Ascending aorta (tissue), 2 donors: Measurements from ENCODE around the gene STX17. TPM values are rescaled to one million over a fixed set of nuclear protein-coding genes. Genes with fewer than 3 reads are reported as not detected.

Source experiments
- DNase-seq, 2 donors: peaks; one replicate each; pipeline ENCODE4 v3.0.0-alpha.2; 2019; ENCODE audit warnings: low spot score in 2 of 2
- H3K27ac ChIP-seq, 2 donors: fragments of 200-600 bp; sonication (generic); one replicate each; pipeline ENCODE4 v1.5.1; 2016 to 2017; ENCODE audit warnings: mild to moderate bottlenecking in 1 of 2
- H3K27me3 ChIP-seq: fragments of 200-600 bp; sonication (generic); one replicate; pipeline ENCODE4 v1.5.1; 2017
- H3K36me3 ChIP-seq, 2 donors: fragments of 200-600 bp; sonication (generic); one replicate each; pipeline ENCODE4 v1.5.1; 2016
- H3K4me1 ChIP-seq, 2 donors: fragments of 200-600 bp; sonication (generic); one replicate each; pipeline ENCODE4 v1.5.1; 2016 to 2017; ENCODE audit warnings: mild to moderate bottlenecking in 1 of 2
- H3K4me3 ChIP-seq, 2 donors: fragments of 200-600 bp; sonication (generic); one replicate each; pipeline ENCODE4 v1.5.1; 2016 to 2017; ENCODE audit warnings: mild to moderate bottlenecking in 1 of 2
- H3K9me3 ChIP-seq, 2 donors: fragments of 200-600 bp; sonication (generic); one replicate each; pipeline ENCODE4 v1.5.1; 2016
- CTCF ChIP-seq, 3 experiments: fragments of 200-600 bp in 2 of 3; fragments of 450-650 bp in 1 of 3; sonication (generic) in 2 of 3; IDR thresholded peaks; one replicate each; pipeline ENCODE4 v1.5.1; 2016 to 2019; ENCODE audit warnings: antibody characterized with exemption in 3 of 3, mild to moderate bottlenecking in 1 of 3, moderate library complexity in 1 of 3
- intact Hi-C: fragments of 100-400 bp; cut with DNase I; formaldehyde crosslinking; loops from one replicate; pipeline ENCODE4 v1.15.1; 2023
- total RNA-seq: library from RNA; depleted of rRNA; stranded (reverse); fragments of >200 nt; gene quantifications from one replicate; pipeline ENCODE4 v1.1.0, GENCODE V29; 2016

STX17 gene
- total RNA-seq, 1 donor from 2014 or later = 24.9 TPM

- no peak overlapping the region for H3K27ac ChIP-seq
- H3K4me3 ChIP-seq = no peak overlapping the region
- H3K4me1 ChIP-seq = no peaks in the 10 kb centered on the region
- intact Hi-C loops = no loop called here
- TF ChIP-seq CTCF (IDR thresholded peaks at IDR 0.05) = no peak
- H3K36me3 ChIP-seq = no peaks in the 10 kb centered on the region
- no peaks in the 10 kb centered on the region for H3K9me3 ChIP-seq
- DNase-seq = no peak
- no peaks in the 10 kb centered on the region for H3K27me3 ChIP-seq
These were observed 32.4 kb upstream of the STX17 start for GRCh38 chr9:99873943-99874584.

GRCh38 chr9:99876190-99876589 lies 30.3 kb upstream of the STX17 start:
- no peak for DNase-seq

GRCh38 chr9:99878651-99879050 lies 27.8 kb upstream of the STX17 start:
- no peaks in the 10 kb centered on the region for H3K36me3 ChIP-seq
- intact Hi-C loops = no loop called here
- H3K27ac ChIP-seq = no peak overlapping the region
- no peaks in the 10 kb centered on the region for H3K9me3 ChIP-seq
- H3K4me1 ChIP-seq = no peaks in the 10 kb centered on the region
- no peaks in the 10 kb centered on the region for H3K27me3 ChIP-seq
- TF ChIP-seq CTCF (IDR thresholded peaks at IDR 0.05) = no peak
- H3K4me3 ChIP-seq = no peak overlapping the region
- DNase-seq = no peak

More at GRCh38 chr9:99876190-99876589, 30.3 kb upstream of the STX17 start:
- intact Hi-C loops = no loop called here
- Histone ChIP-seq H3K27ac (no peak overlapping the region), H3K9me3 (no peaks in the 10 kb centered on the region), H3K4me1 (no peaks in the 10 kb centered on the region), H3K27me3 (no peaks in the 10 kb centered on the region), H3K4me3 (no peak overlapping the region), H3K36me3 (no peaks in the 10 kb centered on the region)
- TF ChIP-seq CTCF (IDR thresholded peaks at IDR 0.05) = no peak

- no peak overlapping the region for H3K4me3 ChIP-seq
- intact Hi-C loops = no loop called here
- no peak for TF ChIP-seq CTCF (IDR thresholded peaks at IDR 0.05)
- H3K27ac ChIP-seq = no peak overlapping the region
- no peak for DNase-seq
- no peaks in the 10 kb centered on the region for H3K4me1 ChIP-seq
- no peaks in the 10 kb centered on the region for H3K9me3 ChIP-seq
- no peaks in the 10 kb centered on the region for H3K36me3 ChIP-seq
- H3K27me3 ChIP-seq = no peaks in the 10 kb centered on the region
These were observed 24.7 kb upstream of the STX17 start for GRCh38 chr9:99881769-99882168.

- H3K27me3 ChIP-seq = no peaks in the 10 kb centered on the region
- intact Hi-C loops = no loop called here
These were observed 20.7 kb upstream of the STX17 start for GRCh38 chr9:99885747-99886146.

More at GRCh38 chr9:99885747-99886146, 20.7 kb upstream of the STX17 start:
- TF ChIP-seq CTCF (IDR thresholded peaks at IDR 0.05) = no peak
- H3K4me1 ChIP-seq = no peaks in the 10 kb centered on the region
- no peaks in the 10 kb centered on the region for H3K9me3 ChIP-seq
- no peak overlapping the region for H3K27ac ChIP-seq
- DNase-seq = no peak
- no peaks in the 10 kb centered on the region for H3K36me3 ChIP-seq
- H3K4me3 ChIP-seq = no peak overlapping the region
